Occipital lobe (tissue), 2 donors: ENCODE data around the gene NCKAP5. TPM values are rescaled to one million over a fixed set of nuclear protein-coding genes. Genes with fewer than 3 reads are reported as not detected.
A peak's percentile ranks its signal among the peaks of the same experiment; 100 is the strongest.

Experiments used
- DNase-seq: peaks from one replicate; lab custom pipeline; 2025; lab: John Stamatoyannopoulos, UW
- total RNA-seq: library from RNA; depleted of rRNA; stranded (reverse); fragments of >200 nt; gene quantifications from one replicate; pipeline ENCODE4 v1.2.3, GENCODE V29; 2014

NCKAP5 gene
- 14.0 TPM for total RNA-seq

DNA sequence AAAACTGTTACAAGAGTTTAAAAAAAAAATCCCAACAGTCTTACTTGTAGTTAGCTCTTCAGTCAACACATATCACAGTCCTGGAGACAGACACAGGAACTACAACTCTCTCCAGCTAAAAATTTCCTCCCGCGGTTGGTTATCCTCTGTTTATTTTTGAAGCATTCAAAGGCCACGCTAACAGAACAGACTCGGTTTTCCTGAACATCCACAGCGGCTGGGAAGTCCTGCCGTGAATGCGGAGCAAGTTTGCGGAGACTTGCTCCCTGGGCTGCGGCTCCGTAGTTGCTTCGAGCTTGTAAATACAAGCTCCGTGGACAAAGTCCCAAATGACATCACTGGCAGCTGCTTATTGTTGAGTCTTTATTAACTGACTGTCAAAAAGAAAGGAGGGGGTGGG lies at the start of gene NCKAP5:
NCKAP5 (minus strand) TSS at position 292 of the 400 bp plus-strand sequence. CDS start 50,937 bp downstream, outside the sequence.
- no peak for DNase-seq

DNA sequence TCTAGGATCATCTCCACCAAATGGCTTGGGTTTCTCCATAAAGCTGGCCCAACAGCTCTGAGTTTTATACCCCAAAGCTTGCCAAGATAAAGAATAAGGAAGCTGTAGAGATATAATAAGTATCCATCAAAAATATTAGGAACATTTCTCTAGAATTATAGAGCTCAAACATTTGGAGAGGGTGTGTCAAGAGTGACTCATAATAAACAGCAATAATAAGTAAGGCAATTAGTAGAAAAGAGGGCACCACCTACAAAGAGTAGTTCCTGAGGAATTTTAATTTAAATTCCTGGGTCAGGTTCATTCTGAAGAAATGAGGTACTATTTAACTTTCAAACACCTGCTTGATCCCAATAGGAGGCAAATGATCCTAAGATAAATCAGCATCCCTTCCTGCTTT lies 41.4 kb upstream of the NCKAP5 start:
- DNase-seq, result no peak

DNA sequence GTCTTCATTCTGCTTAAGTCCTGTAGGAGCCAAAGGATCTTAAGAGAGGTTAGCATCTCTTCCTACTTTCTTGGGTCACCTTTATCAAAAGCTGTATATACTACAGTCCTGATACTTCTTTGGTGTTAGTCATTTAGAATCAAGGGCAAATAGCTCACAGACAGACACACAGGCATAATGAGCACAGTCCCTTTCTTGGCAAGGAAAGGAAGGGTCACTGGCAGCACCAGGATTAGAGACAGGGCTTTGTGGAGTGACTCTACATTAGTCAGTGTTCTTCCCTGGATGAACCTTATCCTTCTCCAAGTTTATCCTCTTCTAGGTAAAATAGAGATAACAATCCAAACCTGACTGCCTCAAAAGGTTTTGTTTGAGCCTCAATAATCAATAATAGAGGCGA lies 40.0 kb upstream of the NCKAP5 start:
- DNase-seq, result no peak

DNA sequence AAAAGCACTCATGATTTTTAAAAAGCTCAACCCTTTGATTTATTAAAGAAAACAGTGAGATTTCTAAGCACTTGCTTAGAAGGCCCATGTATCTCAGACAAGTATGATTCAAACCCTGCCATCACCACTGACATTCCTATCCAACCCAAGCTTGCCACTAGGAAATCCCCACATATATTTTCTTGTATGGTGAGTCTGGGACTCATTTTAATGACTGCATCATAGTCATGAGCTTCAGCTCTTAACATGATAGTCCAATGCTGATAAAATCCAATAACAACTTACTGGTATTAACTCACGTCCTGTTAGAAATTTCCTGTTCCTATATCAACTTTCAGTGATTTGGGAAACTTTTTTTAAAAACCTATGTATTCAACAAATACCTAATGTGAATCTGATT lies 39.4 kb upstream of the NCKAP5 start:
- no peak for DNase-seq

DNA sequence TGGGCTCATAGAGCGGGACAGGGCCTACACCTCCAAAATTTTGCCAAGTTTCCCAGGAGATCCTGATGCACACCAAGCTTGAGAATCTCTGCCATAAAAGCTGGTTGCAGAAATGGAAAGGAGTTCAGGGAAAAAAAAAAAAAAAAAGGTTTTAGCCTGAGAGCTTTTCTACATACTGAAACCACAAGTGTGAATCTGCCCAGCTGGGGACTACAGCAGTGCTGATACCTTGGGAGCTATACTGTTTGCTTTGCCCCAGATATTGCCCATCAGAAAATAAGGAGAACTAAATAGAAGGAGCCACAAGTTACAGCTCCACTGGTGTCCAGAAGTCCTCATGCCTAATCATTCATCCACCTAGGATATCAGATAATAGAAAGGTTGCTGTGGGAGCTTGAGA lies 38.4 kb upstream of the NCKAP5 start:
- DNase-seq, result no peak

DNA sequence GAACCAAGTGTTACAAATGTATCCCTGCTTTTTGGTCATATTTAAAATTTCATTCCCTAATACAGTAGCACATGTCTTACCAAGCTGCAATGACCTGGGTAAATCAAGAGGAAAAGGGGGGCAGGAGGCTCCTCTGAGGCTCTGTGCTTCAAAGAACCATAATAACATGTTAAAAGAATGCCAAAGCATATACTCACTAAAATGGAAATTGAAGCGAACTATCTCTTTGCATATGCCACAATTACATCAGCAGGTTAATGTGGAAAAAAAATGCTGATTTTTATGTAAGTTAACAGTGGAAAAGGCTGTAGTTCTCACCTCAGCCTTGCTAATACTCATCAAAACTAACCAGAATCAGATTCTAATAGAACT lies 37.5 kb upstream of the NCKAP5 start:
- no peak for DNase-seq

DNA sequence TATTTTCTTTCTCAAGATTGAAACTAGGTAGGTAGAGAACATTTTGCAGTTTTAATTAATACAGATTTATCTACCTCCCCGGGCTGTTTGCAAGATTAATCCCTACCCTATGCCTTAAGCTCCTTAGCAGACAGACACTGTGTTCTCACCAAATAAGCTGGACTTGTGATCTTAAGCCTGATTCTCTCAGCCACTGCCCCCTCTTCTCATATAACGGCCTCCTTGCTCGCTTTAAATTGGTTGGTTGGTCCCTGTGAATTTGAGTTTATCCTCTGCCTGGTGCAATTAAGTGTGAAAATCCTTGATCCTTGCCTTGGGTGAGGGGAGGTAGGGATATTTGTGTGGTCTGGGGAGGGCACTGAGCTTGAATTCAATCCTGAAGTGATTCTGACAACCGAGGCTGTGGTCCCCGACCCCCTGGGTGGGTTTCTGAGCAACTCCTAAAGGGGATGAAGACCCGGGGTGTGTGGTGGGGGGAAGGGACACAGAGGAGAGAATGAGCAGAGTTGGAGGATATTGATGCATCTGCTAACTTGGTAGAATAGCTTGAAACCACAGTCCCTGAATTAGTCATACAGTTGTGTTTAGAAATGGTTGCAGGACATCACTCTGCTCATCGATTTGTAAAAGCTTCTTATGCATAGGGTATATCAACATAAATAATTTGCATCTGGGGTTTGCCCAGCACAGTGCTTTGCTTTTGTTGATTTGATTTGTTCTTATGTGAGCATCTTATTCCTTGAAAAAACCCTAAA lies 36.9 kb upstream of the NCKAP5 start:
- DNase-seq, result no peak

DNA sequence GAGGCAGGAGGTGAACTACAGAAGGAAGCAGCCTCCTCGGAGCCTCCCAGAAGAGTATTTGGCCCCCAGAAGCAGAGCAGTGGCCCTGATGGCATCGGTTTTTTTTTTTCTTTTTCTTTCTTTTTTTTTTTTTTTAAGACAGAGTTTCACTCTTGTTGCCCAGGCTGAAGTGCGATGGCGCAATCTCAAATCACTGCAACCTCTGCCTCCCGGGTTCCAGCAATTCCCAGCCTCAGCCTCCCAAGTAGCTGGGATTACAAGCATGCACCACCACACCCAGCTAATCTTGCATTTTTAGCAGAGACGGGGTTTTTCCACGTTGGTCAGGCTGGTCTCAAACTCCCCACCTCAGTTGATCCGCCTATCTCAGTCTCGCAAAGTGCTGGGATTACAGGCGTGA lies 34.8 kb upstream of the NCKAP5 start:
- no peak for DNase-seq

DNA sequence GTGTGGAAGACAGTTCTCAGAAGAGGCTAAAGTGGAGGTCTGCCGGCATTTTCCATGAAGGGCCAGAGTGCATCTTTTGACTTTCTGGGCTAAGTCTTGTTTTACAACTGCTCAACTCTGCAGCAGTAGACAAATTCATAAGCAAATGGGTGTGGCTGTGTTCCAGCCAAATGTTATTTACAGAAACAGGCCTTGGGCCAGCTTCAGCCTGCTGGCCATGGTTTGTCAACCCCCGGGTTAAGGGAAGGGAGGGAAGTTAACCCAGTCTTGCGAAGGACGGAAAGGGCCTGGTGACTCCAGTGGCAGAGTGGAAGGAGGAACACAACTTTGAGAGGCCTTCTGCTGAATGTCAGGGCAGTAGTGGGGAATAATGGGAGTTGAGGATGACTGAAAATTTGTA lies 34.3 kb upstream of the NCKAP5 start:
- DNase-seq, result no peak

DNA sequence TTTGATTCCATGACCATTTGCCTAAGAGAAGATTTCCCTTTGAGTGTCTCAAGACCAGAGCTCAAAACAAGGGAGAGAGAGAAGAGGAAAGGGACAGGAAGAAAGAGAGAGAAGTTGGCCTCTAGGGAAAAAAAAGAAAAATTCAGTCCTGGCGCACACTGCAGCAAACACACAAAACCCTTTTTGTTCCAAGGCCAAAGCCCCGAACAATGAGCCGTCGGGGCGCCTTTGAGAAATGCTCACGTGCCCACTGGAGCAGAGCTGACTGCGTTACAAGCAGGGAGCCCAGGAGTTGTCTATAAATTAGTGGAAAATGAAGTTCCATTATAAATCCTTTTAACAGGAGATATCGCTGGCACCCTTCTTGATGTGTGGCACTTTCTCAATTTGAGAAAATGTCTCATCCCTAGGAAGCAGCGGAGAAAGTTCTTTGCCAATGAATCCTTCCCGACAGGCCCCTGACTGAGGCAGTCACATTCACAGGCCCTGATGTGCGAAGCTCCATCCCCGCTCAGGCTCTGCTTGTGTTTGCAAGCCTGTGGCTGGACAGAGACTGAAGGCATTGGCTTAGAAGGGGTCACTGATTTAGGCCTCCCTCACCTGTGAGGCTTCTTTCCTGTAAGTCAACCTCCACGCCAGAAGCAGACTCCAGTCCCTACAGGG lies 32.1 kb upstream of the NCKAP5 start:
- peak; percentile 69 for DNase-seq

DNA sequence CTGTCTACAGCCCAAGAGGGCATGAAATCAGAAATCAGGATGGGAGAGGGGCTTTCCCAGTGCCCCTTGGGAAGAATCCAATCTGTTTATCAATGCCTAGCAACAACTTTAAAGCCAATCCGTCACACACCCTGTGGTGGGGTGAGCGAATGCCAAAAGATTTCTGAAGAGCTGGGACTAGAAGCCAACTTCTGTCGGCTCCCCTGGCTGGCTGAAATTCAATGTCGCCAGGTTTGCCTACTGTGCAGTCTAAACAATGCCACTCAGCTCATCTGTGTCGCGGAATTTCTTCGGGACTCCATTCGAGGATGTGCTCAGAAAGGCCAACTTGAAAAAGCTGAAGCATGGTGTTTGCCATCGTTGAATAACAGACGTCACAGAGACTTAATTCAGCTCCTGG lies 31.5 kb upstream of the NCKAP5 start:
- DNase-seq, result no peak

DNA sequence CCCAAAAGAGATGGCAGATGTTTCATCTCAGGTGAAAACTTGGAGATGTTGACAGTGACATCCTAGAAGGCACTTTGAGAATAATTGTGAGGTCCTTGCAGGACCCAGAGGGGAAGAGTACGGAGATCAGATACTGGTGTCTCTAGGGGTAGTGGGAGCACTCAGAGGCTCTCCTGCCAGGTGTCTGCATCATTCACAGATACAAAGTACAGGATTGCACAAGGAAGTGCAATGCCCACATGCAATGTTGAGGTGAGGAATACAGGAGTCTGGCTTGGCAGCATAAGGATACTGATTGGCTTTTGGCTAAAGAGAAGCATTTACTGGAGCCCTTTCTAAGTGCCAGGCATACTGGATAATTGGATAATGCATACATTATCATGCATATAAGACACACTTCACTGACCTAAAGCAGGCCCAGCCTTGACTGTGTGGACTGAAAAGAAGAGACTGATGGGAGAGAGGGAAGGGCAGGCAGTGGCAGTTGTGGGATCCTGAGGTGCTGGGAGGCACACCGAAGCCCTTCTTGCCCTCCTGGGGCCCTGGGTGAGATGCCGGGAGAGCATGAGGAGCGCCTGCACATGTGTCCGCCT lies 31.0 kb upstream of the NCKAP5 start:
- DNase-seq, result no peak

DNA sequence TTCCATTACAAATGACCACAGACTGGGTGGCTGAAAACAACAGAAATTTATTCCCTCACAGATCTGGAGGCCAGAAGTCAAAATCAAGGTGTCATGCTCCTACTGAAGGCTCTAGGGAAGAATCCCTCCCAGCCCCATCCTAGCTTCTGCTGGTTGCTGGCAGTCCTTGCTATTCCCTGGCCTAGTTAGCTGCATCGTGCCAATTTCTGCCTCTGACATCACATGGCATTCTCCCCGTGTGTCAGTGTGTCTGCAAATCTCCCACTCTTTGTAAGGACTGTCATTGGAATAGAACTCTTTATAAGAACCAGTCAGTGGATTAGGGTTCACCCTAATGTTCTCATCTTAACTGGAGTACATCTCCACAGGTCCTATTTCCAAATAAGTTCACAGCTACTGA lies 30.5 kb upstream of the NCKAP5 start:
- no peak for DNase-seq

DNA sequence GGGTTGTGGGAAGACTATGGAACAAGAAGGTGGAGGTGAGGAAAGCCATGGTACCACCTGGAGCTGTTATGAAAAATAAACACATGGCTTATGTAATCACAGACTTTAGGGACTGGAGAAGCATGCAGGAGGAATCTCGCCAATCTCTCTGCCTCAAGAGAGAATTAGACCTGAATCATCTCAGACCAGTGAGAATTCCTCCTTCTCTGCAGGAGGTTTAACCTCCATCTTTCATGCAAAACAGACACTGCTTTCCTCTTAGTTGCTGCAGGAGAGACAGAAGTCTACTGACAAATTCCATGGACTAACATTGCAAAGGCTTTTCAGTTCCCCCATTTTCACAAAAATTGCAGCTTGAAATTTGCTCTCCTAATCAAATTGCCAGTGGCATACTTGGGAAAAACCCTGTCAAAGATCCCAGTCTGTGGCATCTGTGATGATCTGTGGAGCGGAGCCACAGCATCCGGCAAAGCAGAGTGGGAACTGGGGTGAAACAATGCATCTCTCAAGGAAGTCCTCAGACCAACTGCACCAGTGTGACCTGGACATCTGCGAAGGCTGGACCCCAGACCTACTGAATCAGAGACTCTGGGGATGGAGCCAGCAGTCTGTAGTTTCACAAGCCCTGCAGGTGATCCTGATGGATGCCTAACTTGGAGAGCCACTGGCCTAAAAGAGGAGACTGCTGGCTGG lies 28.6 kb upstream of the NCKAP5 start:
- no peak for DNase-seq

DNA sequence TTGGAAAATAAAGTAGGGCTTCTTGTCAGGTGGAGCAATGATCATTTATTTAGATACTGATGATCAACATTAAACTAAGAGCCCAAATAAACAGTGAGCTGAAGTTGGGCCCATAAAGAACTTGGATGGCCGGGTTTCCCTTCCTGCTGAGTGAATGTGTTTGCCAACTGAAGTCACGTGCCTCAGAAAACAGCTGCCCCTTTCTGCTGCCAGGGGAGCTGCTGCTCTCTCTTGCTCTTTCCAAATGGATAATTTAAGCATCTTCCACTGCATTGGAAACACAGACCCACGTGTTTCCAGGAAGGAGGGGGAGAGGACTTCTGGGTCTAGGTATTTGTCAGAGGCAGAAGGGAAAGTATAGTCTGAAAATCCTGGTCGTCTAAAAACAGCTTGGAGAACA lies 22.9 kb upstream of the NCKAP5 start:
- DNase-seq, result peak; percentile 49

DNA sequence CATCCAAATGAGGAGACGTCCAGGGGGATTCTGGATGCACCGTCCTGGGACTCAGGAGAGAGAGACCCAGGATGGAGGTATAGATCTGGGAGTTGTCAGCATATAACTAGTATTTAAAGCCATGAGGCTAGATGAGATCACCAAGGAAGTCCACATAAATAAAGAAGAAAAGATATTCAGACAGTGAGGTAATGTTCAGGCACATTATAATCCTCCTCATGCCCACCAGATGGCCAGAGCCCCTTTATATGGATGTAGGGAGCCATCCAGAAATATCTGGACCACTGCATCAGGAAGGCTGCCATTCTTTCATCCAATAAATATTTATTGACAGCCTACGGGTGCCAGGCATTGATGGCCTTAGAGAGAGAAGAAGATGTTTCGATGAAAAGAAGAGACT lies 21.2 kb upstream of the NCKAP5 start:
- no peak for DNase-seq

DNA sequence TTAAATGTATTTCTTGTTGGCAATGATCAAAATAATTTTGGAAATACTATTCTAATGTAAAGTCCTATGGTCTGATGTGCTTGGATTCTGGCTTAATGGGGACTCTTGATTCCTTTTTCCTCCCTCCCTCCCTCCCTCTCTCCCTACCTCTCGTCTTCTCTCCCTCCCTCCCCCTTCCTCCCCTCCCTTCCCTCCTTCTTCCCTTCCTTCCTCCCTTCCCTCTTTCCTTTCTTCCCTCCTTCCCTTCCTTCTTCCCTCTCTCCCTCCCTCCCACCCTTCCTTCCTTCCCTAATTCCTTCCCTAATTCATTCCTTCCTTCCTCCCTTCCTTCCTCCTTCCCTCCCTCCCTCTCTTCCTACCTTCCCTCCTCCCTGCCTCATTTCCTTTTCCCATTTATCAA lies 19.9 kb upstream of the NCKAP5 start:
- no peak for DNase-seq

DNA sequence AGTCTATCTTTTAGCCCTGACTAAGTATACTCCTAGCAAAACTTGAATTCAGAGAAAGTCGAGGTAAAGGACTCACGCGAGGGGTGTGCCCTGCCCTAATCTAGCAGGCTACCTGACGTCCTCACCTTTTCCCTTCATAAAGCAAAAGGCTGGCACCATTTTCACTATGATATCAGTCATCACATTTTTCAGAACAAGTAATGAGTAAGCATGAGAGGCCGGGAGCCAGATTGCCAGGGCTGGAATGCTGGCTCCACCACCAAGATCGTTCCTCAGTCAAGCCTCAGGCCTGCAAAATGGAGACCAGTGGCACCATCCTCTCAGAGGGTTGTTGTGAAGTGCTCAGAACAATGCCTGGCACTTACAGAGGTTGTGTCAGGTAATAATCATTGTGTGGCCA lies 18.7 kb upstream of the NCKAP5 start:
- DNase-seq, result no peak

DNA sequence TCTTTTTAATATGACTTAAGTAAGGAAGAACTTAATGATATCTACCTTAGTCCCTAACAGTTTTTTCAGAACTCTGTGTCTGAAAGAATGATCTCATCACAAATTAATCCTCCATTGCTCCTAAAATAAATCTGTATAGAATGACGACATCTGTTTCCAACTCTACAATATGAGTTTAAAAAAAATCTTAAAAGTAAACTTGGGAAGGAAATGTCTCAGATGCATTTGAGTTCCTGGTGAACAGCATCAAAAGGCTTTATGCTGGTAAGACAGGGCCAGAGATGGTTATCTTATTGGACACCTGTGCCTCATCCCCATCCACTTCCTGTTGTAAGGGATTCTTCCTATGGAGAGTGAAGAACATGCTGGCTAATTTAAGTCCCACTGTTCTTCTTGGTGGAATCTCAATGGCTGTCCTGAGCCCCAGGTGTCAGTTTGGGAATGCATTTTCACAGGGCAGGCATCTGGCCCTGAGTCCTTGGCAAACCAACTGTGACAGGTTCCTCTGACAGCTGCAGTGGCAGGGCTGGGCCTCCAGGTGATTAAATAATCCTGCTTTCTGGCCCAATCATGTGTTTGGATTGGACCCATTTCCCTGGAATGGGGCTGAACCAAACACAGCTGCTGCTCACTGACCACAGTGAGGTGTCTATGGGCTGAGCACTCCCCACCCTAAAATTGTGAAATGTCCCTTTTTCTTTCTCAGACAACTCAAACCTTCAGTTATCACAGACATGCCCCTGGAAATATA lies 12.9 kb upstream of the NCKAP5 start:
- no peak for DNase-seq

DNA sequence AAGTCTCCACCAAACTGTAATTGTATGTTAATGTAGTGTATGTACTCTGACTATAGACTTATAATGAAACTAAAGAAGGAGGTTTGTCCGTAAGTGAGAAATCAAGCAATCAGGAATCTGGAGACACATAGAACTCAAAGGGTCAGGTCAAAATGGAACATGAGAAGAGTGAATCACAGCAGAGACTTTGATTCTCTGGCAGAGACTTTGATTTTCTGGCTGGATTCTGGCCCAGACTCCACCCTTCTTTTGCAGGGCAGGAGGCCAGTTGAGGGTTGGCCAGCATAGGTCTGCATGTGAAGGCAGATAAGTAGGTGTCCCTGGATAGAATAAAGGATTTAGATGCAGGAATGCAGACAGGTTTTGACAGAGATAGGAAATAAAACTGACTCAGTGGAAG lies 11.0 kb upstream of the NCKAP5 start:
- DNase-seq, result no peak

DNA sequence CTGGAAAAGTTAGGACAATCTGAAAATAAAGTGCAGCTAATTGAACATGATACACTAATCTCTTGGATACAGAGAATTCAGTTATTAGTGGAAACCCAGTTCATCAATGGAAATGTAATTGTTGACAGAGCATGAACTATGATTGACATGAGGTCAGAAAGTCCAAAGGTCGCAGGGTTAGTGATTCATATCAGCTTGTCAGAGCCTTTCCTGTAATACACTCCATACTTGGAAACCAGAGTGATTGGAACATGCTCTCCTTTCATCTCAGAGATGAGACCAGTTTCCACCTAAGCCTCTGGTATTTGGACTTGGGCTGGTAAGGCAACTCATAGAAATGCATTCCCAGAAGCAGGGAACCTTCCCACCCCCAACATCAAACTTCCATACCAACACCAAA lies 8.5 kb upstream of the NCKAP5 start:
- no peak for DNase-seq

DNA sequence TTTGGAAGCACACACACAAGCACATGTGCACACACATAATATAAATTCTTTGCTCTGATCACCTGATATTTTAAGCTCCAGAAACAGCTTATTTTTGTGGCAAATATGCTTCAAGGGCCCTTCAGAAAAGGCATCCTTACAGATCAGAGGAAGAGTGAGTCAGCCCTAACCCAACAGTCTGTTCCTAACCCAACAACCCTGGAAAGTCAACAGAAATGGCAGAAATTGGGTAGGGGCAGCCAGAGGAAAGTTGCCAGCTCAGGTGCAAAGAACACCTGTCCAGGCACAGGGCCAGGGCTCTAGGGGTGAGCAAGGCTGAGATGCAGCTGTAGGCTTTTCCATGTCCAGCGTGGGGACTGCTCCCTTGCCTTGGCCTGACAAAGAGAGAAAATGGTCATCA lies 6.4 kb upstream of the NCKAP5 start:
- no peak for DNase-seq
